Jurkat, Clone E6-1 (cell line): ENCODE measurements around the gene CDC26.
"Not testable (repeated sequence)": the region's sequence is repeated elsewhere in the genome, so short reads cannot be mapped to it uniquely, and the experiment has no call there.

ENCODE experiments used
- DNase-seq: peaks from one replicate; pipeline ENCODE4 v3.0.0-alpha.2; 2011; ENCODE audit warnings: low read depth, low spot score
- H3K4me3 ChIP-seq: 2 replicates; pipeline ENCODE4 v1.5.1; 2011; ENCODE audit warnings: mild to moderate bottlenecking, low read length, control low read depth, moderate library complexity

CDC26 gene

DNA sequence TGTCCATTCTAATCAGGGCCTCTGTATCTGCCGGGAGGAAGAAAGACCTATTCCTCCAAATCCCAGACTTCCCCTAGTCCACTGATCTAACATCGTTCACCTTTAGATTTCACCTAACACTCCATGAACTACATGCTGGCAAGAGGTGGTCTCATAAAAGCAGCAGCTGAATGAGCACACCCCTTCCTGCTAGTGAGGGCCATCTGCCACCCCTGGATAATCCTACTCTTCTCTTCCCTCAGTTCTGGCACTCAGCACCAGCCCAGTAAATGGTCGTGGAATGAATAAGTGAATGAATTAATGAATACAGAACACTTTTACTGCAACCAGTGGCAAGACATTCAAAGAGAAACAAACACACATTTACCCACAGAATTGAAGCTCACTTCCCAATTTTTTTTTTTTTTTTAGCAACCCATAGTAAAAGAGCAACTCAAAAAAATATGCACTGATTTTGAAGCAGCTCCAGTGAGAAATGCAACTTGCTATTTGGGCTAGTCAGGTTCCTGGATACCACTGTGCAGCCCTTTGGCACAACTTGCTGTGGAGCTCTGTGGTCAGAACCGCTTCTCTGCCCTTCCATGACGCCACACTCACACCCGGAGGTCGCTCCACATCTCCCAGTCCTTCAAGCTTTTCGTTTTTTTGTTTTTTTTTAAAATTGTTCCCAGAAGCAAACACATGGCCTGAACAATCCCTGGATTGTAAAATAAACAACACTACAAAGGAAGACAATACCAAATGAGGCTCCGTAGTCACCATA lies 21.6 kb upstream of the CDC26 start:
- DNase-seq: no peak

DNA sequence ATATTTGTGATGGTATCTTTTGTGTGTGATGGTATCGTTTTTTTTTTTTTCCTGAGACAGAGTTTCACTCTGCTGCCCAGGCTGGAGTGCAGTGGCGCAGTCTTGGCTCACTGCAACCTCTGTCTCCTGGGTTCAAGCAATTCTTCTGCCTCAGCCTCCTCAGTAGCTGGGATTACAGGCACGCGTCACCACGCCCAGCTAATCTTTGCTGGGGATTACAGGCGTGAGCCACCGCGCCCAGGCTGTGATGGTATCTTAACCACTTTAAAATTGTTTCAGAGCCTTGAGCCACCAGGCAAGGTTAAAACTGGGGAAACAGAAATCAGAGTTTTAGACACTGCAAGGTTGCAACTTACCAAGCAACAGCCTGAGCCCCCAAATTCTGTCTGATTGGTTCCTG lies 20.9 kb upstream of the CDC26 start:
- H3K4me3 ChIP-seq, DNase-seq: not testable (repeated sequence)

More for the DNA sequence above, 21.6 kb upstream of the CDC26 start:
- H3K4me3 ChIP-seq: no peak overlapping the region

DNA sequence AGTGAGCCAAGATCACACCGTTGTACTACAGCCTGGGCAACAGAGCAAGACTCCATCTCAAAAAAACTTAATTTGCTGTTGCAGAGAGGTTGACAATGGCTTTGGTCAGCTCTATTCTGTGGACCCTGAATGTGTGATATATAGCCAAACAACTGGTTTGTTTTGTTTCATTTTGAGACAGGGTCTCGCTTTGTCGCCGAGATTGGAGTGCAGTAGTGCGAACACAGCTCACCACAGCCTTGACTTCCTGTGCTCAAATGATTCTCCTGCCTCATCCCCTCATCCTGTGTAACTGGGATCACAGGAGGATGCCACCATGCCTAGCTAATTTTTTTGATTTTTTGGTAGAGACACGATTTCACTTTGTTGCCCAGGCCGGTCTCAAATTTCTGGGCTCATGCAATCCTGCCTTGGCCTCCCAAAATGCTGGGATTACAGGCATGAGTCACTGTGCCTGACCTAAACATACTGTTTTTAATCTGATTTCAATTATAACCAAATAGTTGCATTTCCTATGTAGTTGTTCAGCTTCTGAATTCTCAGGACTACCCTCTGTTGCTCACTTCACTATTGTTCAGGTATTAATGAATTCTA lies 18.0 kb upstream of the CDC26 start:
- no peak for DNase-seq
- no peak overlapping the region for H3K4me3 ChIP-seq

DNA sequence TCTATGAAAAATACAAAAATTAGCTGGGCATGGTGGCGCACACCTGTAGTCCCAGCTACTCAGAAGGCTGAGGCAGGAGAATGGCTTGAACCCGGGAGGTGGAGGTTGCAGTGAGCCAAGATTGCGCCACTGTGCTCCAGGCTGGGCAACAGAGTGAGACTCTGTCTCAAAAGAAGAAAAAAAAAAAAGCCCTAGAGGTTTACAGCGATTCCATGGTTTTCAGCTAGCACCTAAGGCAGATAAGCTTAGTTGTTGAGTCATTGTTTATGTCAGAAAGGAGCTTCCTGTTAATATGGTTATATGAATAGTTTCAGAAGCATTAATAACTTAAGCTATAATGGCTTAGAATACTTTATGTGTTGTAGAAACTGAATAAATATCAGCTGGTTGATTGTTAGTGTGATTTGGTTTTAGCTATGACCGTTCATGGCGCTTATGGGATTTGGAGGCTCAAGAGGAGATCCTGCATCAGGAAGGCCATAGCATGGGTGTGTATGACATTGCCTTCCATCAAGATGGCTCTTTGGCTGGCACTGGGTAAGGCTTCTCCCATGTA lies 14.8 kb upstream of the CDC26 start:
- DNase-seq: no peak

DNA sequence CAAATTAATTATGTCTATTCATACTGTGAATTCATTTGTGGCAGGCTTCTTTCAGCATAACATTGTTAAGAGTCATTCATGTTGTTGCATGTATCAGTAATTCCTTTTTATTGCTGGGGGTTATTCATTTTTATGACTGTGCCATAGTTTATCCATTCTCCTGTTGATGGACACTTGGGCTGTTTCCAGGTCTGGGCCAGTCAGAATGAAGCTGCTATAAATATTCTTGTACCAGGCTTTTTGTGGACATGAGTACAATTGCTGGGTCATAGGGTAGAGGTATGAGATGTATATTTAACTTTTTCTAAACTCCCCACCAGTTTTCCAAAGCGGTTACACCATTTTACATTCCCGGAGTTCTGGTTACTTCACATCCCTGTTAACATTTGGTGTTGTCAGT lies 13.7 kb upstream of the CDC26 start:
- DNase-seq: no peak
- H3K4me3 ChIP-seq: no peak overlapping the region

More for the DNA sequence above, 14.8 kb upstream of the CDC26 start:
- H3K4me3 ChIP-seq: no peak overlapping the region

DNA sequence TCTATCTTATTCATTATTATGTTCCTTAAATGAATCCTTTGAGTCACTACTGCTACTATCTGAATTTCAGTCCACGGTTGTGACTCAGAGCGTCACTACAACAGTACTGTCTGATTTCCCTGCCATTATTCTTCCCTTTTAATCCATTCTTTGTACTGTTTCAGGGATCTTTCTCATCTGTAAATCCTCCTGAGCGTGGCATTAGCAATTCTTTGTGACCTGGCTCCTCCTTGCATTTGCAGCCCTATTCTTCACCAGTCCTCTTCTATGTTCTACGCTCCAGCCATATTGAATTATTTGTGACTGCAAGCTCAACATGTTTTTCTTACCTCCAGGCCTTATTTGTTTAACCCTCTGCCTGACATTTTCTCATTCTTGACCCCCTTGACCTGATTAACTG lies 6.0 kb upstream of the CDC26 start:
- no peak for DNase-seq
- H3K4me3 ChIP-seq: no peak overlapping the region

DNA sequence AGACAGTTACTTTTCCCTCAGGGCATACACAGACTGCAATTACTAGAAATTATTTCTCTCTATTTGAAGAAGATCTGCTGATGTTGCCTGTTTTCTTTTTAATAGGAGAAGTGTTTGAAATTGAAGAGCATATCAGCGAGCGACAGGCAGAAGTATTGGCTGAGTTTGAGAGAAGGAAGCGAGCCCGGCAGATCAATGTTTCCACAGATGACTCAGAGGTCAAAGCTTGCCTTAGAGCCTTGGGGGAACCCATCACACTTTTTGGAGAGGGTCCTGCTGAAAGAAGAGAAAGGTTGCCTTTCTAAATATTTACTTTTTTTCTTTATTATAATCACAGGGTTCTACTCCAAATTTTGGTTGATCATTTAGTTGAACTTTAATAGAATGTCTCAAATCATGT lies 3.5 kb upstream of the CDC26 start:
- H3K4me3 ChIP-seq: no peak overlapping the region
- no peak for DNase-seq

DNA sequence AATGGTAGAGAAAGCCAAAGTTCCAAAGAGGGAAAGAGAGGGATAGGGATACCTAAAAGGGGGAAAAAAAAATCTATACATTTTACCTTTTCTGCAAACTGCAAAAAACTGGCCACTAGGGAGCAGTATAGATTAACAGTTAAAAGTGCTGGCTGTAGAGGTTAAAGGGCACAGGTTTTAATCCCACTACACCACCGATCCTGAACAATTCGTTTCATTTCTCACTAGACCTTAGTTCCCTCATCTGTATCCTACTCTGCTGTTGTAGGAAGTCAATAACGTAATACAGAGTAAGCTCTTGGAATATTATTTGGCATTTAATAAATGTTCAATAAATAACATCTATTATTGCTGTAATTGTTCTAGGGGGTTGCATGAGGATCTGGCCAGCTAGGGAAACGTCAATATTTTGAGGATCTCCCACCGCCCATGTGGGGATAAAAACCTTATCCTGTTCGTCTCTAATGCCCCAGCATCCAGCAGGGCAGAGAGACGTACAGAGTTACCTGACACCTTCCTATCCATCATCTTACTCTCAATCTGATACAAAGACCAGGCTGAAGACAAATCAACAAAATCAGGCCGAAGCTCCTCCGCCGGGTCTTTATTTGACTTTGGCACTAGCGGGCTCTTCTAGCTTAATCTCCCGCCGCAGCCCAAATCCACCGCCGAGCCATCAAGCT lies 757 bp downstream of the CDC26 start:
- peak overlapping the region; percentile 83 for H3K4me3 ChIP-seq
- DNase-seq: peak; percentile 69

DNA sequence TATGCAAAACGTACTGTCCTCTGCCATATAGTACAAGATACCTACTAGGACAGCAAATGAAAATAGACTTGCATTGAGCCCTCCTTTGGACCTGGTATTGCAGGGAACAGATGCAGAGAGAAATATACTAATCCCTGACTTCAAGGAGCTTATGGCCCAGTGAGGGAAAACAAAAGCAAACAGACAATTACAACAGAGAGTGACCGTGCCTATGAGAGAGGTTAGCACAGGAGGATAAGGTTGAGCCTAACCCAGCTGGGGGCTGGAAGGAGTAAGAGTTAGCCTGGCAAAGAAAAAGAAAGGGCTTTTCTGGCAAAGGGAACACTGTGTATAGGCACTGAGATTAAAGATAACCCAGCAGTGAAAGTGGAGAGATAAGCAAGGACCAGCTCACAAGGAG lies 5.5 kb downstream of the CDC26 start:
- no peak for DNase-seq
- H3K4me3 ChIP-seq: no peak overlapping the region

DNA sequence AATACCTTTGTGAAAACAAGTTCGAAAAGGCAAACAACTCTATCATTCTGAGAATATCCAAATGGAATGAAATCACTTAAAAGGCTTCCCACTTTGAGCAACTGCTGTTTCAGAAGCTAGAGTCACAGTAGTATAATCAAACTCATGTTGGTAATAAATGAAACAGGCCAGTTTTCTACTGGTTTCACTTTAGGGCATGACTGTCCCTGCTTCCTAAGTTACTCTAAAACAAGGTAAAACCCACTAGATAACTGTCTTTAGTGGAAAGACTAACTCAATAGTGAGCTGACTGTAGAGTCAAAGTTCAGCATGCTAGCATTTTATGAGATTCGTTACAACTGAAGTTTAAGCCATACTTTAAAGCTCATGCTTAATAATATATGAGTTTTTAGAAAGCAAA lies 6.0 kb downstream of the CDC26 start:
- H3K4me3 ChIP-seq: no peak overlapping the region
- no peak for DNase-seq

DNA sequence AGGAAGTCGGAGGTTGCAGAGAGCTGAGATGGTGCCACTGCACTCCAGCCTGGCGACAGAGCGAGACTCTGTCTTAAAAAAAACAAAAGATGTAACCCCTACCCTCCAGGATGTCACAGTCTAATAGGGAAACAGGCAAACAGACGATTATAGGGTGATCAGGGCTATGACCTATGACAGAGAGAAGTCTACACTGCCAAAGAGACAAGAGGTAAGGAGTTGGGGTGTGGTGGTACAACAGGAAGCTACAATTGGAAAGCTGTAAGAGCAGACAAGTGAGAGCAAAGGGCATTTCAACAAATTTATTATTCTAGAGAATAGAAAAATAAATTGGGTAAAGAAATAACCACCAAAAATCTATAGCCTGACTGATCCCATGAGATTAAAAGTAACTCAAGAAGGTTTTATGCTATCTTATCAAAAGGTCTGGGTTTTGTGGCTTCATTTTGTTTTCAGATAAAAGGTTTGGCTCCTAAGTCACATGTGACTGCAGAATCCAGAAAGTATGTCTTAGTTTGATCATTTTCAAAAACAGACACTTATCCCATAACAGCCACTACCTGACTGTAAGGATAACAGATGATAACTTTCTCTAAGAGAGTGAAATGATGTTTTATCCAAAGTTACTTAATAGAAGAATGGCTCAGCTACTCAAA lies 7.3 kb downstream of the CDC26 start:
- DNase-seq: no peak
- H3K4me3 ChIP-seq: no peak overlapping the region

DNA sequence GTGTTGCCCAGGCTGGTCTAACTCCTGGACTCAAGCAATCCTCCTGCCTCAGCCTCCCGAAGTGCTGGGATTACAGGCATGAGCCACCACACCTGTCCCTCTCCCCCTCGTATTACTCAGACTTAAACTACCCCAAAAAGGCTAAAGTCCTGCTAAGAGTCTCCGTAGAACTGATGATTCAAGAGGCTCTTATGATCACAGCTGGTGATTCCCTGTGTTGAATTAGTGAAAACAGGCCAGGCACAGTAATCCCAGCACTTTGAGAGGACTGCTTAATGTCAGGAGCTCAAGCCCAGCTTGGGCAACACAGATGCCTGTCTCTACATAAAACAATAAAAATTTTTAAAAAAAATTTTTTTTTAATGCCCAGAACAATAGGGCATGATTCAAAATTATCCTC lies 9.2 kb downstream of the CDC26 start:
- no peak for DNase-seq
- H3K4me3 ChIP-seq: no peak overlapping the region

DNA sequence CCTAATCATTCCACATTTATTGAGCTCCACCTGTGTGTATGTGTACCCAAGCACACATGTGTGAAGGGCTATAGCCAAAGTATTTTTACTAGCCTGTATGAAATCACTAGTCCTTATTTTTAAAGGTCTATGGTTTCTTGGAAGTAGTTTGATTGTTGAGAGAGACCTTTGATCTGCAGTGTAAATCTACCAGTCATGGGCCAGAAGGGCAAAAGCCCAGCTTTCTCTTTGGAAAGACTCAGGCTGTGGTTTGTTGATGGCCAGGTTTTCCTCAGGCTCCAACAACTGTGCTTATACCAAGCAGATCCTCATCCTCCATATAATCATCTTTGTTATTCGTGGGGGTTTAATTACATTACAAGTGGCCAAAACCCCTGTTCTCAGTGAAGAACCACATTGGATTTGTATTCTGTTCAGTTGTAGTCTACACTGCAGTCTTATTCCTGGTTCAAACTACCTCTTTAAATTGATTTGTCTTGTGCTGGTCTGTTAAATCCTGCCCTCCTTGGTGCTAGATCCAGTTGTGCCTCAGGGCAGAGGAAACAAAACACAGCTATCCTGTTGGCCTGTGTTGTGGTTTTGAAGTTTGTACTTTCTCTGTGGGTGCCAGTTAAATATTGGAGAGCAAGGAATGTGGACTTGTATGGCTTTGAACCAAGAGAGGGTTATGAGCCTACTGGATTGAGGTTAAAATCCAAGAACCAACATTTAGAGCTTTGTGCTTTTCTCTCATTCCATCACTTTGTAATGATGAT lies 13.3 kb downstream of the CDC26 start:
- no peak overlapping the region for H3K4me3 ChIP-seq
- no peak for DNase-seq

DNA sequence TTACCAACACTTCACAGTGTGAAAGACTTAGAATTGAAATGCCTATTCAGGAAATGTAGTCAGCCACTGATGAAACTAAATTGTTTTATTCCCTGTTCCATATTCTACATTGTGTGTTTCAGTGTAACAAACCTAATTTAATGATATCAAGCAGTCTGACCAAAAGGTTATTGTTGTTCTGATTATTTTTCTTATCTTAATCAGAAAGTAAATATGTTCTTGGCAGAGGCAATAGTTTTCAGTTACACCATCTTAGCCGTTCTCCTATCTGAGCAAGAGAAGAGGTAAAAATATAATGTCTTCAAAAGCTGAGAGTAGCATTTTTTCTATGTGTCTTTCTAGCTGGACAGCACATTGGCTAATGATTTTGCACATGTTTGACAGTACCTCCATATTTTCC lies 17.1 kb downstream of the CDC26 start:
- DNase-seq: no peak
- no peak overlapping the region for H3K4me3 ChIP-seq

DNA sequence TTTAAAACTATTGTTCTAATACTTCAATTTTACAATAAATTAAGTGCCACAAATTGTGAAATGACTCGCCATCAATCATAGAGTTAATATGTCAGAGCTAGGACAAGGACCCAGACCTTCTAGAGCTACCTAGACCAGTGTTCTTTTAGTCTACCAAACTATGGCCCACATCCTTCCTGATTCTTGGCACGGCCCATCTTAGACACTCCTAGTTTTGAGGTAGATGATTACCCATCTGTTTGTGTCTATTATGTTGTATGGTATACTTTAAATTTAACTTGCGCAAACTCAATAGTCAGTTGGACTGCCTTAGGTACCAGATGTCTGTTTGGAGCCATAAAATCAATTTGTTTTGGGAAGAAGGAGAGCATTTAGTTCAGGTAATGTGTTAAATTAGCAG lies 17.5 kb downstream of the CDC26 start:
- DNase-seq: no peak
- H3K4me3 ChIP-seq: no peak overlapping the region

DNA sequence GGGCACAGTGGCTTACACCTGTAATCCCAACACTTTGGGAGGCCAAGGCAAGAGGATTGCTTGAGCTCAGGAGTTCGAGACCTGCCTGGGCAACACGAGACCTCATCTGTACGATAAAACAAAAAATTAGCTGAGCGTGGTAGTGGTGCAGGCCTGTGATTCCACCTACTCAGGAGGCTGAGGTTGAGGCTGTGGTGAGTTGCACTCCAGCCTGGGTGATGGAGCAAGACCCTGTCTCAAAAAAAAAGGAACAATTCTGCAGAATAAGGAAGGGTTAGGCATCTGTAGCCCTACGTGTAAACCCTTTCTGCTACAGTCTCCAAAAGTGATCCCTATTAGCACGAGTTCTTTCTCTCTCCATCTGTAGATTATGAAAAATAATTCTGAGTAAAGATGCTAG lies 19.9 kb downstream of the CDC26 start:
- H3K4me3 ChIP-seq: no peak overlapping the region
- no peak for DNase-seq

DNA sequence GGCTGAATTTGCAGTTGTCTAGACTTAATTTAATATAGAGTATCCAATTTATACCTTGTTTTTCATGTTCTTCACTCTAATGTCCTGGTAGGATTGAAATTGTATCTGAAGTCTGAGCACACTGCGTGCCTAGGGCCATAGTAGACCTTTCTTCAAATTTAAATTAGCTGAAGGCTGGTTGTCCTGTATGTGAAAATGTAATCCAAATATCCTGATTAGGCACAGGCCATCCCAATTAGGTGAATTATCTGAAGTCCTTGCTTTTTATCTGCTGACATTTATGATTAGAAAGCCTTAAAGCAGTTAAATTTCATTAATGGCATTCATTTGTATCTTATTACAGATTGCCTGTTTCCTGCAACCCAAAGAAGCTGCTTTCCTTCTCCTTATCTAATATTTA lies 20.4 kb downstream of the CDC26 start:
- H3K4me3 ChIP-seq: no peak overlapping the region
- no peak for DNase-seq

DNA sequence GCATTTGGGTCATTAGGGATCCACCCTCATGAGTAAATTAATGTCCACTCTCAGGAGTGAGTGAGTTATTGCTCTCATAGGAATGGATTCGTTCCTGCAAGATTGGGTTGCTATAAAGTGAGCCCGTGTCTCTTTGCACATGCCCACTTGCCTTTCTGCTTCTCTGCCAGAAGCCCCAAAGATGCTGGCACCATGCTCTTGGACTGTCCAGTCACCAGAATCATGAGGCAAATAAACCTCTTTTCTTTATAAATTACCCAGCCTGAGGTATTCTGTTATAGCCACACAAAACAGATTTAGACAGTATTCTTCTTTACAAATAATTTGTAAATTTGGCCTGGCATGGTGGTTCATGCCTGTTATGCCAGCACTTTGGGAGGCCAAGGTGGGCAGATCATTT lies 24.6 kb downstream of the CDC26 start:
- DNase-seq: no peak
- no peak overlapping the region for H3K4me3 ChIP-seq

DNA sequence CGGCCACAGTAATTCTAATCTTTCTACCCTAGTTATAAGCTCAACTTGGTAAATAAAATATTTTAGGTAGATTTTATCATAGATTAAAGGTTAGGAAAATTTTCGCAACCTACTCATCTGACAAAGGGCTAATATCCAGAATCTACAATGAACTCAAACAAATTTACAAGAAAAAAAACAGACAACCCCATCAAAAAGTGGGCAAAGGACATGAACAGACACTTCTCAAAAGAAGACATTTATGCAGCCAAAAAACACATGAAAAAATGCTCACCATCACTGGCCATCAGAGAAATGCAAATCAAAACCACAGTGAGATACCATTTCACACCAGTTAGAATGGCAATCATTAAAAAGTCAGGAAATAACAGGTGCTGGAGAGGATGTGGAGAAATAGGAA lies 25.7 kb downstream of the CDC26 start:
- not testable (repeated sequence) for DNase-seq, H3K4me3 ChIP-seq
